CD4-positive, alpha-beta T cell treated with Interferon alpha-2 for 1 hour (primary cell): Measurements from ENCODE around the gene ARHGAP40.

ENCODE experiments used
- DNase-seq, 2 donors: peaks; one replicate each; pipeline ENCODE4 v3.0.0-alpha.2; 2020 to 2022

The ARHGAP40 gene

DNA sequence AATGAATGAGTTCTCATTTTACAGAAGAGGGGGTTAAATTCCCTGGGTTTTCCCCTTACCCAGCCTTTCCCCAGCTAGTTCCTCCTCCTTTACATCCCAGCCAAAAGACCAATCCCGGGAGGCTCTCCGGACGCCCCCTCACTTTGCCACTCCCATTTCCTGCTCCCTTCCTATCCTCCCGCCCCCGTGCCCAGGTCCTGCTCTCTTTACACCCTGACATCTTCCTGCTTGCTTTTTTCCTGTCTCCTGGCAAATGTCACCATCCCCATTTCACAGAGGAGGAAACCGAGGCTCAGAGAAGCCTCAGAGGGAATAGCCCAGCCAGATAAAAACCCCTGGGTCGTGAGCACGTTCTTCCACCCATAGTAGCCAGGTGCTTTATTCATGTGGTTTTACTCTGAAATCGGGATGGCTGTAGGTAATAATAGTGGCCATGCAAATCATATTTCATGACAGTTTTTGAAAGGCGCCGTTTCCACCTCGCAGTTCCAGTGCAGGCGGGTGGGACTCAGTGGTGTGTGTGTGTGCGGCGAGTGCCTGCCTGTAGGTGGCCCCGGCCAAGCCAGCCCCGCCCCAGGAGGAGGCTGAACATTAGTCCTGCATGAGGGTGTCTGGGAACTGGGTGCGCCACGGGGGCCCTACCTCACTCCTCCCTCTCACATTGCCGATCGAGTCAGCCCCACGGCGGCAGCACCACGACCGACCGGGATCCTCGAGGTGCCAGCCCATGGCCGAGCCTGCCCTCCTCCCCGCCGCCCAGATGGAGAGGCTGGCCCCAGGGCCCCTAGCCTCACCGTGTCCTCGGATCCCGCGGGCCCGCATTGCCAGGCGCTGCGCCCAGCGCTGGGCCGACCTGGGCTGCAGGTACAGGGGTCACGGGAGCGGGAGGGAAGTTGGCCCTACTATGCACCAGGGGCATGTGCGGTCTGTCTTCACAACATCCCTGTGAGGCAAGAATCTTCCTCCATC, at the start of gene ARHGAP40:
Gene ARHGAP40 (plus strand): TSS at position 594 of the 969 bp plus-strand sequence.
- DNase-seq: no peak

GRCh38 chr20:38554986-38555385, 46.6 kb upstream of the ARHGAP40 start:
- no peak for DNase-seq

GRCh38 chr20:38555395-38555794, 46.2 kb upstream of the ARHGAP40 start:
- DNase-seq: no peak

DNA sequence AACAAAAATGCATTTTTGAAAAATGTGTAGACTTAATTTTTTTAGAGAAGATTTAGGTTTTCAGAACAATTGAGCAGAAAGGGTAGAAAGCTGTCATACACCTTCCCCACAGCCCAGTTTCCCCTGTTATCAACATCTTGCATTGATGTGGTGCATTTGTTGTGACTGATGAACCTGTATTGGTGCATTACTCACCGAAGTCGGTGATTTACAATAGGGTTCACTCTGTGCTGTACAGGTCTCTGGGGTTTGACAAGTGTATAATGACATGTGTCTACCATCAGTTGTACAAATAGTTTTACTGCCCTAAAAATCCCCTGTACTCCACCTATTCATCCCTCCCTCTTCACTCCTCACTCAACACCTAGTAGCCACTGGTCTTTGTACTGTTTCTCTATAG, 44.4 kb upstream of the ARHGAP40 start:
- DNase-seq: no peak

- no peak for DNase-seq
These were observed 42.8 kb upstream of the ARHGAP40 start for GRCh38 chr20:38558596-38559360.

DNA sequence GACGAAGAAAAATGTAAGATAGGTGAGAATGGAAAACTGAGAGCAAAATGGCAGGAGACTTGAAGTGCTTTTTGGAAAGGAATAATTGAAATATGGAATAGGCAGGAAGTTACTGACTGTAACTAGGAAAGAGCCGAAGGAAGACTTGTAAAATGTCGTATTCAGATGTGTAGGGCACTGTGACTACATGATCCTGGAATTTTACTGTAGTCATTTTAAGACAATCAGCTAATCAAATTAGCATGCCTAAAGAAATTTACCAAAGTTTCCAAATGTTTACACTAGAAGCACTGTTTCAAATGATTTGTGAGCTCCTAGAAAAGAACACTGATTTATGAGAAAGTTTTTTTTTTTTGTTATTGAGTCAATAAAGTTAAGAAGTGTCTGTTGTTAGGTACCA, 41.8 kb upstream of the ARHGAP40 start:
- no peak for DNase-seq

DNA sequence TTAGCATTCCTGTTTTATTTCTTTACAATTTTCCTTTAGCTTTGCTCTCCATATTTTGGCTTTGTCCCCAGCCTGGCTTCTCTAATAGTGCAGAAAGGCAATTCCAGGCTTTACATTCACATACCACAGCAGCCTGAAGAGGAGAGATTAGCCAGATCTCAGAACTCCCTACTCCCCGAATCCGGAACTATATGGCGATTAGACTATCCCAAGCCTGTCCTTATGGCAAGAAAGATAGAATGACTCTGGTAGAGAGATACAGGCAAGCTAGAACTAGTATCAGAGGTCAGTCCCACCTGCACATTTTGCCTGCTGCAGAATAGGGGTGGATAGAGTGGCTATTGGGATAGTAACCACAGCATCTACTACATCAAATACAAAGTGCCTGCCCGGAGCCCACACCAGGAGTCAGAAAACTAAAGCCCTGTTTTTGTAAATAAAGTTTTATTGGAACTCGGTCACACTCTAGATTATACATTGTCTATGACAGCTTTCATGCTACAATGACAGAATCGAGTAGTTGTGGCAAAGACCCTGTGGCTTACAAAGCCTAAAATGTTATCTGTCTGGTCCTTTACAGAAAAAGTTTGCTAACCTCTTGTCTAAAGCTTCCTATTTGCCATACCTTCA, 37.7 kb upstream of the ARHGAP40 start:
- no peak for DNase-seq

GRCh38 chr20:38564680-38565079, 36.9 kb upstream of the ARHGAP40 start:
- DNase-seq: no peak

DNA sequence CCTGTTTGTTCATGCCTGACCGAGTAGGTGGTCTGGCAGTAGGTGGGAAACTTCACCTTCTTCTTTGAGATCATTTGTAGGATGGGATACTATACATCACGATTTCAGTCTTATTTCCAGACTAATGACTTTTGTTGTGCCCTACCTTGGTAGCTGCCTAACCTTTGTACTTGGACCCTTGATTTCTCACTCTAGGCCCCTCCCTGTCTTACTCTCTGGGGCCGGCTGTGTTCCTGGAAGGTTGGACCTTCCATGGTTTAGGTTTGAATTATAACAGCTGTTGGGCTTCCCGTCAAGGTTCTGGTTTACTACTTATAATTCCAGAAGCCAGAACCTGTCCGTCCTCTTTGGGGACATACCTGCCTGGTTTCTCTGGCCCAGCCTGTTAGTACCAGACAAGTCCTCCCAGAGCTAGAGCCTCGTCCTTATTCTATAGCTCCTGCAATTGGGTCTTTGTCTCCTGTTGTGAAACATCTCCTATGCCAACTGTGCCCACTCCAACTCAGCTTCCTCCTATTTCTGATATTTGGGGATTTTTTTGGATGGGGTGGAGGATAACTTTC, 35.5 kb upstream of the ARHGAP40 start:
- DNase-seq: no peak

GRCh38 chr20:38569747-38570525, 31.7 kb upstream of the ARHGAP40 start:
- DNase-seq: no peak

DNA sequence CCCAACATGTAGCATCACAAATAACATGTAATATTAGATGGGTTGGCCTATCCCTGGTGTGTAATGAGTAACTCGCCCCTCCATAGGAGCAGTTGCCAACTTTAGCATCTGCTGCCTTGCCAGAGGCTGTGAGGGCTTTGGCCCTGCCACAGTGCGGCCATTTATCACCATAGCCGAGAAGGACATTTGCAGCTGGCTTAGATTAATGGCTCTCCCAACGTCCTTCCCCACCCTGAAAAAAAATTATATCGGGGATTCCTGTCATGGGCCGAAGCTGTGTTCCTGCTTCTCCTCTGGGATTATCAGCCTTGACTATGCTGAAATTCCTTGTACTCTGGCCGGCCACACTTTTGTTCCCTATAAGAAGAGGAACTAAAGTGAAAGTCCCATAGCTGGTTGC, 28.2 kb upstream of the ARHGAP40 start:
- DNase-seq: no peak

DNA sequence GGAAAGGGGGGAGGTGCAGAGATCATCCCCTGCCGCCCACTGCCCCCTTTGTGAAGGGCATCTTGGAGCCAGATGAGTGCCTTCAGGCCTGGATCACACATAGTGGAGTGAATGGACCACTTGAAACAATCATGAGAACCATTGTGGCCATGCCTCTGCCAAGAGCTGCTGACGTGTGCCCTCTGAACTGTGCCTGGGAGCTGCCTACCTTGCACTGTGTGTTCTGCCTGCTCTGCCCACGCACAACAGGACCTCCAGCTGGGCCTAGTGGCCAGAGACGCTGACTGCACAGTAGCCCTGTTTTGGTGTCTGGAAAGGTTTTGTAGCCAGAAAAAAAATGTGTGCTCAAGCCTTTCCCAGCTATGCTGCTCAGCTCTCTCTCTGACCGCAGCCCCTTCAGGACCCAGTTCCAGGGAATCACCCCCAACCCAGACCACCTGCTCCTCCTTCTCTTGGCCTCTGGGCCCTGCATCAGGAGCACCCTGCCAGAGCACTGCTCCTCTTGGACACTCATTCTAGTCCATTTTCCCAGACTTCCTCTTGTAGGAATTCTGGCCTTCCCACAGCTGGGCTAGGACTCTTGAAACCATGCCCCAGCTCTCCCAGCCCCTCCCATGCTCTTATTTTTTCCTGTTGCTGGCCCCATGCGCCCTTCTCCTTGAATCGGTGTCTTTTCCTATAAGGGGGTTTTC, 22.2 kb upstream of the ARHGAP40 start:
- no peak for DNase-seq

DNA sequence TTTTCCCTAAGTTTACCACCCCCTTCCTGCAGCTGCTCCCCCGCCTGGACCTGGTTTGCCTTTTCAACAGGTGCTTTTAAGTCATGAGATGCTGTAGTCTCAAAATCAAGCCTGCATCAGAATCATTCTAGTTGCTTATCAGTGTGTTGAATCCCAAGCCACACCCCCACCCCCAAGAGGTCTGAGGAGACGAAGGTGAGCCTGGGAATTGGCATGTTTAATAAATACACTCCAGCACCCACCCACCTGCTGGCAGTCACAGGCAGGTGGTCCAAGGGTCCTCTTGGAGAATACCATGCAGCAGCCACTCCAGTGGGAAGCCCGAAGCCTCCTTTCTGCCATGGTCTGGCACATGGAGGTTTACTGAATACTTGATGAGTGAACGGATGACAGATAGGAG, 21.7 kb upstream of the ARHGAP40 start:
- no peak for DNase-seq

GRCh38 chr20:38581013-38581412, 20.6 kb upstream of the ARHGAP40 start, which contains the start of gene ADIG:
Gene ADIG (plus strand): TSS chr20:38581197. CDS start chr20:38581251, 54 bp downstream.
- DNase-seq: no peak

DNA sequence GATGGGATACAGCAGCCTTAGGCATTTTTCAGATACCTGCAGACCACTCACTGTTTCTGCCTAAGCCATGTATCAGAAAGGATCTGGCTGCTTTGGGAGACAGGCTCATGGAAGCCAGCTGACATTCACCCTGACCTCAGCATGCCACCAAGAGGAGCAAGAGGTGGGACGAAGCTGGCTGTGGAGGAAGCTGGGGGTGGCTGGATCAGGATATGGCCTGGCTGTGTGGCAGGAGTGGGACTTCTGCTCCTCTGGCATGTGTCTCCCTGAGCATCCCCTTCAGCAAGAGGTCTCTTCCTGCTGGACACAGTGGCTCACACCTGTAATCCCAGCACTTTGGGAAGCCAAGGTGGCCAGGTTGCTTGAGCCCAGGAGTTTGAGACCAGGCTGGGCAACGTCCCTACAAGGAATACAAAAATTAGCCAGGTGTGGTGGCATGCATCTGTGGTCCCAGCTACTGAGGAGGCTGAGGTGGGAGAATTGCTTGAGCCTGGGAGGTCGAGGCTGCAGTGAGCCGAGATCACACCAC, 19.7 kb upstream of the ARHGAP40 start:
- no peak for DNase-seq

GRCh38 chr20:38583306-38583705, 18.3 kb upstream of the ARHGAP40 start:
- no peak for DNase-seq

DNA sequence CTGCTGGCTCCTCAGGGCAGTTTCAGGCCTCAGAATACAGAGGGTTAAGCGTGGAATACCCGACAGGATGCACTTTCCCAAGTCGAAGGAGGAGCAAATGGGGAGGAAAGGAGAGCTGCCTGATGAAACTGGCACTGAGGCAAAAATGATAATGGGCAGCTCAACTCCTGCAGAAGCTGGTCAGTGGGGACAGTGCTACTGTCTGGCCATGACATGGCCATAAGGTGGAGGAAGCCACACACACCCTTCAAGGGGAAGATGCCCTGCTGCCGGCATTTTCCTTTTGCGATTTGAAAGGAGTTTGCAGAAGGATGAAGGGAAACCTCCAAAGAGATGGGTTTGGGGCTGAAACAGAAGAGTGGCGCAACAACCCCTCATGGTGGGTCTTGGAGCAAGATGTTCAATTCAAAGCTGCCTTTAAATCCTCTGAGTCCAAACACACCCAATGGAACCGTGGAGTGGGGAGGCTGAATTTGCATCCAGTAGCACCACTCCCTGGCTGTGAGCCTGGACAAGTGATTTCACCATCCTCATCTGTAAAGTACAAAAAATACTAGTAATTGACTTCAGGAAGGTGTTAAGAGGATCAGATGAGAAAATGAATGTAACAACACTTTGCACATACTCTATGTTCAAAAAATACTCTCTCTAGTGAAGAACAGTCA, 17.4 kb upstream of the ARHGAP40 start:
- no peak for DNase-seq

DNA sequence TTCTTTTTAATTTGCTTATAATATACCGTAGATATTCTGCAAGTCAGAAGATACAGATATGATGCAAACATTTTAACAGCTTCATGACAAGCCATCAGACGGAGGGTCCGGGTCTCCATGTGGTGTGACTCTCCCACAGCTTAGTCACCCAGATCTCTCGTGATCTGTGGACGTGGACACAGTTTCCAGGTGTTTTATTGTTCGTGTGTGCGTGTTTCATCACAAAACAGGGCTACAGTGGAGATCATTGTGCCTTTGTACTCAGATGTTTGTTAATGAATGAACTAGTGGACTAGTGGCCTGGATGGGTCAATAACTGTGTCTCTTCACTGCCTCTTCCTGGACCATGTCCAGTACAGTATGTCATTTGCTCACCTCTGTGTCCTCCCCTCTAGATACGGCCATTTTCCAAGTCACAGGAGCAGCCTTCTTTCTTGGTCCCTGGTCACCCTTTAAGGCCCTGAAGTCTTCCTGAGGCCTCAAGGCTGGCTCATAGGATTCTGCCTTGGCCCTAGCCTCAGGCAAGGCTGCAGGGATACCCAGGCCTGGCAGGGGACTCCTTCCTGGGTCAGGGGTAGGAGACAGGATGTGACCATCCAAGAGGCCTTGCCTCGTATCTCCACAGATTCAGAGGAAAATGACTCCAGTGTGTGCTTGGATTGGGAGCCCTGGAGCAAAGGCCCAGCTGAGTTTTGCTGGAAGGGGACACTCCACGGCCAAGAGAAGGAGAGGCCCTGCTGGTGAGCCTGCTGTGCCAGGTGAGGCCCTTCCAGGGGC, 16.0 kb upstream of the ARHGAP40 start:
- DNase-seq: no peak

DNA sequence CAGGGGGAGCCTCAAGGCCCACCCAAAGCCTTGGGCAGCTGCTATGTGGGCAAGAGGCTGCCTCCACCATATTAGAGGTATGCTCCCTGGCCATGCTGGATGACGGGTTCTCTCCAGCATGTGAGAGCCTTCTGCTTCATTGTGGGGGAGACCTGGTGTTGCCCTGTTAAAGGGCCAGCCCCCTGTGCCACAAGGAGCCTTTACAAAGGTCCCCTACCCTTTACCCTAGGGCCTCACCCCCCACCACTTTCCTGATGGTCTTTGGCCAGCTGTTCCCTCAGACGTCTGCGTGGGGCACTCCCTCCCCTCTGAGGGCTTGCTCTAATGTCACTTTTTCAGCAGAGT, 15.5 kb upstream of the ARHGAP40 start:
- DNase-seq: no peak

DNA sequence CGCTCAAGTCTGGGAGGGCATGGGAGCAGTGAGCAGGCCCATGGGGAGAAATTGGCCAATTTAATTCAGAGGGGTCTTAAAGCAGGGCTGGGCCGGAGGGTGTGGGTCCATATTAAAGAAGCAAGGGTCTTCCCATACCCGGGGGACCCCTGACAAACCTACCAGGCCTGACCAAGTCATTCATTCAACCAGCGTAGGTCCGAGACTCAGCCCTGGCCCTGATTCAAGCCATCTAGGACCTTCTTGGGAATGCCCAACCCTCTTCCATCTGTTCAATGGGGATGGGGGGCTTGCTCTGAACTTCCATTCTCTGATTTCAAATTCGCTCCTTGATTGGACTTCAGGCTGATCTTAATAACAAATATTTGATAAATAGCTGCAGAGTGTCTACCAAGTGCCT, 13.3 kb upstream of the ARHGAP40 start:
- no peak for DNase-seq
